Measurements from ENCODE around the gene CFAP74. TPM values are rescaled to one million over a fixed set of nuclear protein-coding genes. Genes with fewer than 3 reads are reported as not detected.

Gene CFAP74
- total and polyA plus RNA-seq, 2 donors (not counting 3 experiments of a cell fraction or from before 2014, with no cell fraction given) = not detected

- Histone ChIP-seq H3K79me2 (ENCODE audit: control insufficient read depth, insufficient read depth, low read length) (no peaks in the 10 kb centered on the region), H3K27ac (ENCODE audit: insufficient read depth, low read depth, low read length) (no peak overlapping the region), H3K4me2 (ENCODE audit: insufficient read depth, low read length) (no peak overlapping the region), H2AFZ (ENCODE audit: low read depth, low read length) (no peak overlapping the region), H3K9me3 (replicated peaks; ENCODE audit: control insufficient read depth, insufficient read depth, low read length) (no peaks in the 10 kb centered on the region), H3K9ac (replicated peaks; ENCODE audit: extremely low read depth, insufficient read depth, low read length) (no peak overlapping the region), H4K20me1 (replicated peaks; ENCODE audit: control insufficient read depth, extremely low read depth, insufficient read depth, low read length) (no peaks in the 10 kb centered on the region), H3K4me3 (replicated peaks in 1 of 3; ENCODE audit: insufficient read depth in 1 of 3, low read depth in 1 of 3, low read length in 3 of 3) (no peak overlapping the region), H3K9me1 (replicated peaks; ENCODE audit: control insufficient read depth, extremely low read depth, insufficient read depth, low read length) (no peaks in the 10 kb centered on the region), H3K27me3 (ENCODE audit: control insufficient read depth in 2 of 2, insufficient read depth in 2 of 2, low read length in 2 of 2) (peaks cover 28% of the 10 kb centered on the region in 2 experiments), H3K4me1 (ENCODE audit: control insufficient read depth, extremely low read depth, insufficient read depth, low read length) (no peaks in the 10 kb centered on the region), H3K36me3 (ENCODE audit: control insufficient read depth in 2 of 2, extremely low read depth in 1 of 2, insufficient read depth in 2 of 2, low read length in 2 of 2) (no peaks in the 10 kb centered on the region)
- DNase-seq (ENCODE audit: low read depth, low spot score) (no peak), FAIRE-seq (no peak)
- dilution Hi-C loops (cut with MboI; ENCODE audit: extremely low pct_ligation_motif_present, low sequenced_read_pairs) (no loop called here), intact Hi-C loops (cut with micrococcal nuclease) (no loop called here)
- TF ChIP-seq POLR2AphosphoS5 (IDR thresholded peaks at IDR 0.05; ENCODE audit: insufficient read depth, low read depth, low read length) (no peak), JUN (IDR thresholded peaks at IDR 0.05; ENCODE audit: borderline replicate concordance, insufficient read depth, insufficient read length, low read depth) (no peak), EZH2 (IDR thresholded peaks at IDR 0.05; ENCODE audit: borderline replicate concordance, low read depth, low read length, severe bottlenecking) (no peak), CTCF (IDR thresholded peaks at IDR 0.05; ENCODE audit: extremely low read depth in 1 of 2, insufficient read depth in 1 of 2, low read depth in 1 of 2, low read length in 2 of 2) (no peak), POLR2A (IDR thresholded peaks at IDR 0.05; ENCODE audit: low read depth, low read length) (no peak), FOS (IDR thresholded peaks at IDR 0.05; ENCODE audit: borderline replicate concordance, insufficient read depth, low read length) (no peak), GATA2 (IDR thresholded peaks at IDR 0.05; ENCODE audit: insufficient read depth, insufficient read length, low read depth, low read length) (no peak), MYC (IDR thresholded peaks at IDR 0.05; ENCODE audit: low read depth, low read length) (no peak), MAX (IDR thresholded peaks at IDR 0.05; ENCODE audit: insufficient read depth, insufficient read length) (no peak)
- ChIA-PET POLR2A (no interaction called here), CTCF (interaction anchor here (1.0 kb wide), 1 partner anchor 8 kb away, joined by 3 read pairs; no protein-coding TSS in a partner anchor)
- no TSS peak for BruUV-seq (replicated peaks)
Observed at GRCh38 chr1:2052756-2053155, 49.2 kb upstream of the CFAP74 start.

Data from endothelial cell of umbilical vein (primary cell).